Fibroblast of mammary gland (primary cell): ENCODE measurements around the gene AIG1.
"Not testable (repeated sequence)": the region's sequence is repeated elsewhere in the genome, so short reads cannot be mapped to it uniquely, and the experiment has no call there.

ENCODE experiments used
- DNase-seq: peaks from one replicate; pipeline ENCODE4 v3.0.0-alpha.2; 2010; ENCODE audit warnings: low read depth
- H3K4me3 ChIP-seq: 2 replicates; pipeline ENCODE4 v1.5.1; 2011; ENCODE audit warnings: low read depth, mild to moderate bottlenecking, low read length, moderate library complexity; ENCODE audit not compliant: control insufficient read depth
- TF ChIP-seq, protein P1 (sequence below): conservative IDR thresholded peaks from 2 replicates; pipeline ENCODE4 v1.5.1; 2011; ENCODE audit warnings: low read depth, low read length, inconsistent platforms; ENCODE audit not compliant: control insufficient read depth, insufficient read depth

The AIG1 gene

DNA sequence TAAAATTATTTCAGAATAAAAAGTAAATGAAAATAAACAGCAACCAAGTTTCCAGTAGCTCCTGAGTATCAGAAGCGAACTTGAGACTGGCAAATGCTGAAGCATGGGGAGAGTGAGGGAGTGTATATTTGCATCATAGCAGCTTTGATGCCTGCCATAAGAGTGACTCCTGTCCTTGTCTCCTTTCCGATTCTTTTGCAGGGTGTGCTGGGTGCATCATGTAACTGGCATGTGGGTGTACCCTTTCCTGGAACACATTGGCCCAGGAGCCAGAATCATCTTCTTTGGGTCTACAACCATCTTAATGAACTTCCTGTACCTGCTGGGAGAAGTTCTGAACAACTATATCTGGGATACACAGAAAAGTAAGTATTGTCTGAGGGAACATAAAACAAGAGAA, 272.4 kb downstream of the AIG1 start:
- TF ChIP-seq, protein P1, sequence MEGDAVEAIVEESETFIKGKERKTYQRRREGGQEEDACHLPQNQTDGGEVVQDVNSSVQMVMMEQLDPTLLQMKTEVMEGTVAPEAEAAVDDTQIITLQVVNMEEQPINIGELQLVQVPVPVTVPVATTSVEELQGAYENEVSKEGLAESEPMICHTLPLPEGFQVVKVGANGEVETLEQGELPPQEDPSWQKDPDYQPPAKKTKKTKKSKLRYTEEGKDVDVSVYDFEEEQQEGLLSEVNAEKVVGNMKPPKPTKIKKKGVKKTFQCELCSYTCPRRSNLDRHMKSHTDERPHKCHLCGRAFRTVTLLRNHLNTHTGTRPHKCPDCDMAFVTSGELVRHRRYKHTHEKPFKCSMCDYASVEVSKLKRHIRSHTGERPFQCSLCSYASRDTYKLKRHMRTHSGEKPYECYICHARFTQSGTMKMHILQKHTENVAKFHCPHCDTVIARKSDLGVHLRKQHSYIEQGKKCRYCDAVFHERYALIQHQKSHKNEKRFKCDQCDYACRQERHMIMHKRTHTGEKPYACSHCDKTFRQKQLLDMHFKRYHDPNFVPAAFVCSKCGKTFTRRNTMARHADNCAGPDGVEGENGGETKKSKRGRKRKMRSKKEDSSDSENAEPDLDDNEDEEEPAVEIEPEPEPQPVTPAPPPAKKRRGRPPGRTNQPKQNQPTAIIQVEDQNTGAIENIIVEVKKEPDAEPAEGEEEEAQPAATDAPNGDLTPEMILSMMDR = no peak
- no peak for DNase-seq
- no peak overlapping the region for H3K4me3 ChIP-seq

DNA sequence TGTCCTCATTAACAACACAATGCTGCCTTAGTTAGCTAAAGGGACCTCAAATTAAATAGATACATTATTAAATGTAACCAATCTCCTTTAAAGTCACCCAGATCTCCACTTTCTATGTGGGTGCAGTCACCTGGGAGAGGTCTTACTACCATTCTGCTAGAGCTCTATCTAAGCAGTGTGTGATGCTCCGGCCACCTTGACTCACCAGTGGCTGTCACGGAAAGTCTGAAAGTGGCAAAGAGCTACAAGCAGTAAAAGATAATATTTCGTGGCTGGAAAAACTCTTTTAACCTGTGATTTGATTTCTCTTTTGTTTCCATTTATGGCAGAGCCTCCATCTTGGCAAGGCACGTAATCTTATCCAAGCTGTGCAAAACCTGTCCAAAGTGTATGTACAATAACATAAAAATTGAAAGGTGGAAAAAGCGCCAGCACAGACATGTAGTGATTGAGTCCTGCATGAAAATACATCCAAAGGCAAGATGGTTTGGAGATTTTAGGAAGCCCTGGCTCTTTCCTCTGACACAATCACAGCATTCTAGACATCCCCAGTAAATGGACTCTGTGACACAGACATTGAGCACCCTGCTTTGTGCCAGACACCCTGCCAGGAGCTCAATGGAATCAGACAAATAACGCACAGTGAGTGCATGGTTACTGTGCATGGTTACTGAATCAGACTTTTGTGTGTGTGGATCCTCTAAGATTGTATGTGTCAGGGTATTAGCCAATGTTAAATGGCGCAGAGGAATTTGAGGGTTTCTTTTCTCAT, 273.2 kb downstream of the AIG1 start:
- H3K4me3 ChIP-seq = no peak overlapping the region
- no peak for DNase-seq
- TF ChIP-seq, protein P1 = no peak

- TF ChIP-seq, protein P1 = no peak
- no peak overlapping the region for H3K4me3 ChIP-seq
- DNase-seq = no peak
Observed at GRCh38 chr6:143335865-143336264, 275.2 kb downstream of the AIG1 start.

DNA sequence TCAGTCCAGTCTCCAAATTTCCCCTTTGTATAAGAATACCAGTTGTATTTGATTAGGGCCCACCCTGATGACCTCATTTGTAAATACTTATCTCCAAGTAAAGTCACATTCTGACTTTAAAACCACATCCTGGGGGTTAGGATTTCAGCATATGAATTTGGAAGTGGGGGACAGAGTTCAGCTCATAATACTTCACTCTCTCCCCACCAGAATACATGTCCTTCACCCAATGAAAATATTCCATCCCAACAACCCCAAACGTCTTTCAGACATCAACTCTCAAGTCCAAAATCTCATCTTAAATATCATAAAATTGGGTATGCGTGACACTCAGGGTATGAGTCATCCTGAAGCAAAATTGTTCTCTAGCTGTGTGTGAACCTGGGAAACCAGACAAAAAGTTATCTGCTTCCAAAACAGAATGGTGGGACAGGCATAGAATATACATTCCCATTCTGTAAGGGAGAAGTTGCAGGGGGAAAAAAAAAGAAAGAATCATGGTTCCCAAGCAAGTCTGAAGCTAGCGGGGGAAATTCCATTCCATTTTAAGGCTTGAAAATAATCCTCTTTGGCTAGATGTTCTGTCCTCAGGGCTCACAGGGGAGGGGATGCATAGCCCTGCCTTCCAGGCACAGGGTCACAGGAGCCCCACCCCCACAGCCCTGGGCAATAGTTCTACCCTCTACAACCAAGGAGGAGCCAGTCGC, 275.9 kb downstream of the AIG1 start:
- TF ChIP-seq, protein P1 = no peak
- DNase-seq = peak; percentile 72
- H3K4me3 ChIP-seq = no peak overlapping the region

- H3K4me3 ChIP-seq = no peak overlapping the region
- no peak for DNase-seq
- TF ChIP-seq, protein P1 = peak; percentile 49
Observed at GRCh38 chr6:143337201-143337949, 276.7 kb downstream of the AIG1 start.

DNA sequence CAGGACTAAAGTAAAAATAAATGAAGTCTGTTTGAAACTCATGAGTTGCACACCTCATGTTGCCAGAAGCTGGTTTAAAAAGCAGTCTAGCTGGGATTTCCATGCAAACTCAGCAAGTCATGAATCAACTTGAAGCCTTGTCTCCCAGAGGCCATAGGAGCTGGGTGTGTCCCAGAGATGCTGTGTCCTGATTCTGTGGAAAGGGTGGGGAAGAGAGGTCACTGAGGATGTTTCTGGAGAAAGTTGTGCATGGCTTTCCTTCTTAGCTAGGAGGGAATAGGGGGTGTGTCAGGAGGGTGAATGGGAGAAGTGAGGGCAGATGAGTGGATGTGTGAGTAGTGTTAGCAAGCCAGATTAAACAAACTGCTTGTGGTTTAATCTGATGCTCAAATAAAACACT, 278.5 kb downstream of the AIG1 start:
- H3K4me3 ChIP-seq = no peak overlapping the region
- no peak for DNase-seq
- TF ChIP-seq, protein P1 = no peak

GRCh38 chr6:143345477-143345876, 284.8 kb downstream of the AIG1 start:
- DNase-seq, H3K4me3 ChIP-seq: not testable (repeated sequence)
